Common myeloid progenitor, CD34-positive (primary cell): Measurements from ENCODE around the gene FBXO2.
A peak's percentile ranks its signal among the peaks of the same experiment; 100 is the strongest.

ENCODE experiments used
- CTCF ChIA-PET: fragments of 350-600 bp; sonication (Branson Sonifier 250); formaldehyde crosslinking; loops from one replicate; lab custom pipeline; 2021; ENCODE audit warnings: antibody characterized with exemption; lab: Charles Lee
- POLR2A ChIA-PET: fragments of 350-600 bp; sonication (Branson Sonifier 250); formaldehyde crosslinking; loops from one replicate; lab custom pipeline; 2021; ENCODE audit warnings: antibody characterized with exemption; lab: Charles Lee
- DNase-seq, 3 donors: peaks; one replicate each; pipeline versions ENCODE4 v3.0.0 to v3.0.0-alpha.2; 2013
- H3K27ac ChIP-seq, 2 experiments: 1 replicate in 1 of 2; 2 replicates in 1 of 2; pipeline ENCODE4 v1.7.0; 2013; ENCODE audit warnings: inconsistent platforms in 2 of 2, low read length in 2 of 2, mild to moderate bottlenecking in 2 of 2, low read depth in 1 of 2, moderate library complexity in 1 of 2; ENCODE audit not compliant: severe bottlenecking in 2 of 2, insufficient read depth in 1 of 2, poor library complexity in 1 of 2
- H3K27me3 ChIP-seq, 5 experiments: replicated peaks in 2 of 5; 1 replicate in 3 of 5; 2 replicates in 2 of 5; pipeline versions ENCODE4 v1.6.1 to v1.7.0; 2013; ENCODE audit warnings: low read length in 4 of 5, mild to moderate bottlenecking in 2 of 5, moderate library complexity in 2 of 5, inconsistent platforms in 1 of 5; ENCODE audit not compliant: insufficient read depth in 5 of 5, control insufficient read depth in 4 of 5
- H3K36me3 ChIP-seq, 4 experiments: 1 replicate in 2 of 4; 2 replicates in 2 of 4; pipeline versions ENCODE4 v1.6.1 to v1.7.0; 2013; ENCODE audit warnings: low read length in 3 of 4, control low read depth in 1 of 4, mild to moderate bottlenecking in 1 of 4; ENCODE audit not compliant: control insufficient read depth in 4 of 4, insufficient read depth in 4 of 4
- H3K4me1 ChIP-seq, 4 experiments: 1 replicate in 3 of 4; 2 replicates in 1 of 4; pipeline versions ENCODE4 v1.6.1 to v1.7.1; 2013; ENCODE audit warnings: low read length in 3 of 4, mild to moderate bottlenecking in 3 of 4, control low read depth in 1 of 4, inconsistent platforms in 1 of 4, moderate library complexity in 1 of 4; ENCODE audit not compliant: control insufficient read depth in 4 of 4, insufficient read depth in 4 of 4; ENCODE audit errors: control extremely low read depth in 1 of 4
- H3K4me3 ChIP-seq, 7 experiments: 1 replicate in 4 of 7; 2 replicates in 3 of 7; pipeline versions ENCODE4 v1.5.1 to v1.7.0; 2013; ENCODE audit warnings: mild to moderate bottlenecking in 7 of 7, low read length in 6 of 7, moderate library complexity in 6 of 7, inconsistent platforms in 2 of 7, low read depth in 2 of 7, control low read depth in 1 of 7; ENCODE audit not compliant: insufficient read depth in 4 of 7, control insufficient read depth in 1 of 7; ENCODE audit errors: extremely low read depth in 1 of 7
- H3K9me3 ChIP-seq, 5 experiments: 1 replicate in 4 of 5; 2 replicates in 1 of 5; pipeline versions ENCODE4 v1.6.1 to v1.7.1; 2013; ENCODE audit warnings: low read length in 4 of 5, mild to moderate bottlenecking in 2 of 5, inconsistent platforms in 1 of 5, low read depth in 1 of 5, moderate library complexity in 1 of 5; ENCODE audit not compliant: control insufficient read depth in 4 of 5, insufficient read depth in 2 of 5; ENCODE audit errors: control extremely low read depth in 1 of 5
- WGBS: methylation state at CpG from one replicate; pipeline ENCODE4 v1.1.5; 2013; ENCODE audit not compliant: insufficient coverage; 5-methylcytosine and 5-hydroxymethylcytosine counted together

FBXO2 gene

GRCh38 chr1:11653861-11654136 lies 430 bp downstream of the FBXO2 start:
- DNase-seq = no peak
- Histone ChIP-seq H3K9me3 (no peaks in the 10 kb centered on the region), H3K4me1 (peaks cover 0 to 26% (median 25%) of the 10 kb centered on the region in 4 experiments), H3K27ac (no peak overlapping the region), H3K27me3 (peaks cover 2 to 40% (median 12%) of the 10 kb centered on the region in 5 experiments), H3K36me3 (peaks cover 0 to 4% (median 0%) of the 10 kb centered on the region in 4 experiments), H3K4me3 (peak overlapping the region in 2 of 7 experiments; percentile 62 to 75)
- ChIA-PET CTCF (interaction anchor here (0.8 to 4.0 kb wide), 5 partner anchors 9 to 66 kb away, joined by 3 to 14 read pairs (median 3); no protein-coding TSS in a partner anchor), POLR2A (no interaction called here)
- 89% methylated on average over 7 of the region's 7 CpGs for WGBS

- DNase-seq = no peak
- WGBS = 88% methylated on average over 12 of the region's 17 CpGs
- CTCF ChIA-PET = interaction anchor here (0.8 to 4.0 kb wide), 8 partner anchors 8 to 67 kb away, joined by 3 to 14 read pairs (median 4); partner anchors contain the start of gene MAD2L2
- Histone ChIP-seq H3K9me3 (no peaks in the 10 kb centered on the region), H3K36me3 (peaks cover 0 to 4% (median 0%) of the 10 kb centered on the region in 4 experiments), H3K27ac (no peak overlapping the region), H3K4me3 (no peak overlapping the region), H3K4me1 (peaks cover 0 to 26% (median 25%) of the 10 kb centered on the region in 4 experiments), H3K27me3 (peaks cover 2 to 44% (median 12%) of the 10 kb centered on the region in 5 experiments)
- POLR2A ChIA-PET = no interaction called here
Observed at GRCh38 chr1:11653101-11653860, 948 bp downstream of the FBXO2 start.

GRCh38 chr1:11652203-11652780 lies 1.9 kb downstream of the FBXO2 start:
- Histone ChIP-seq H3K27ac (no peak overlapping the region), H3K9me3 (no peaks in the 10 kb centered on the region), H3K36me3 (peaks cover 0 to 4% (median 0%) of the 10 kb centered on the region in 4 experiments), H3K27me3 (peaks cover 2 to 50% (median 12%) of the 10 kb centered on the region in 5 experiments), H3K4me3 (no peak overlapping the region), H3K4me1 (peaks cover 0 to 26% (median 25%) of the 10 kb centered on the region in 4 experiments)
- POLR2A ChIA-PET = no interaction called here
- no peak for DNase-seq
- 98% methylated on average over 11 of the region's 11 CpGs for WGBS
- CTCF ChIA-PET = interaction anchor here (0.8 to 4.0 kb wide), 5 partner anchors 15 to 614 kb away, joined by 4 to 14 read pairs (median 5); no protein-coding TSS in a partner anchor

GRCh38 chr1:11651017-11651416 lies 3.2 kb downstream of the FBXO2 start:
- CTCF ChIA-PET = interaction anchor here (0.7 to 4.5 kb wide), 12 partner anchors 8 to 613 kb away, joined by 3 to 27 read pairs (median 3); partner anchors contain the start of gene FBXO6
- peaks cover 0 to 26% (median 25%) of the 10 kb centered on the region in 4 experiments for H3K4me1 ChIP-seq

GRCh38 chr1:11650331-11650991 lies 3.8 kb downstream of the FBXO2 start:
- no peaks in the 10 kb centered on the region for H3K9me3 ChIP-seq
- peak overlapping the region in 1 of 7 experiments; percentile 7 for H3K4me3 ChIP-seq
- H3K36me3 ChIP-seq = no peaks in the 10 kb centered on the region
- CTCF ChIA-PET = interaction anchor here (0.7 to 4.5 kb wide), 18 partner anchors 8 to 613 kb away, joined by 3 to 27 read pairs (median 4); partner anchors contain the start of gene FBXO6
- peaks cover 2 to 50% (median 12%) of the 10 kb centered on the region in 5 experiments for H3K27me3 ChIP-seq
- POLR2A ChIA-PET = interaction anchor here (0.7 kb wide), 1 partner anchor 150 kb away, joined by 4 read pairs; no protein-coding TSS in a partner anchor
- DNase-seq = peak; percentile 78 to 85 (median 84)
- peaks cover 0 to 24% (median 20%) of the 10 kb centered on the region in 4 experiments for H3K4me1 ChIP-seq
- no peak overlapping the region for H3K27ac ChIP-seq
- 10% methylated on average over 37 of the region's 47 CpGs for WGBS

More at GRCh38 chr1:11651017-11651416, 3.2 kb downstream of the FBXO2 start:
- Histone ChIP-seq H3K27me3 (peaks cover 2 to 50% (median 12%) of the 10 kb centered on the region in 5 experiments), H3K36me3 (no peaks in the 10 kb centered on the region), H3K9me3 (no peaks in the 10 kb centered on the region), H3K27ac (no peak overlapping the region), H3K4me3 (peak overlapping the region in 1 of 7 experiments; percentile 7)
- WGBS = 89% methylated on average over 2 of the region's 4 CpGs
- DNase-seq = no peak
- POLR2A ChIA-PET = no interaction called here

GRCh38 chr1:11649624-11650330 lies 4.5 kb downstream of the FBXO2 start:
- Histone ChIP-seq H3K4me1 (peaks cover 0 to 18% (median 14%) of the 10 kb centered on the region in 4 experiments), H3K27me3 (peaks cover 2 to 50% (median 12%) of the 10 kb centered on the region in 5 experiments)

More at GRCh38 chr1:11649624-11650330, 4.5 kb downstream of the FBXO2 start:
- no peaks in the 10 kb centered on the region for H3K36me3 ChIP-seq
- POLR2A ChIA-PET = interaction anchor here (0.7 kb wide), 1 partner anchor 150 kb away, joined by 4 read pairs; no protein-coding TSS in a partner anchor
- H3K9me3 ChIP-seq = no peaks in the 10 kb centered on the region
- H3K27ac ChIP-seq = no peak overlapping the region
- 36% methylated on average over 13 of the region's 21 CpGs for WGBS
- DNase-seq = no peak
- CTCF ChIA-PET = interaction anchor here (0.8 to 4.5 kb wide), 16 partner anchors 9 to 612 kb away, joined by 3 to 27 read pairs (median 4); partner anchors contain the start of gene FBXO6
- H3K4me3 ChIP-seq = peak overlapping the region in 1 of 7 experiments; percentile 31
